ENCODE data around the gene TLE6. TPM values are rescaled to one million over a fixed set of nuclear protein-coding genes. Genes with fewer than 3 reads are reported as not detected.
"Not testable (repeated sequence)": the region's sequence is repeated elsewhere in the genome, so short reads cannot be mapped to it uniquely, and the experiment has no call there.

The TLE6 gene
- total RNA-seq, 1 donor from 2014 or later, result 6.7 TPM

GRCh38 chr19:2988568-2988967 is 11.2 kb downstream of the TLE6 start:
- intact Hi-C loops (cut with DNase I), result no loop called here
- no peak overlapping the region for H3K27ac ChIP-seq
- no peak for TF ChIP-seq CTCF (IDR thresholded peaks at IDR 0.05)
- no peaks in the 10 kb centered on the region for H3K9me3 ChIP-seq
- H3K36me3 ChIP-seq, result no peaks in the 10 kb centered on the region
- H3K4me1 ChIP-seq, result peaks cover 6% of the 10 kb centered on the region
- DNase-seq, result no peak
- ATAC-seq, result no peak
- no peak overlapping the region for H3K4me3 ChIP-seq
- H3K27me3 ChIP-seq, result no peaks in the 10 kb centered on the region

GRCh38 chr19:2989236-2989946 is 12.0 kb downstream of the TLE6 start:
- H3K27ac ChIP-seq, result no peak overlapping the region
- no peak overlapping the region for H3K4me3 ChIP-seq
- no peak for TF ChIP-seq CTCF (IDR thresholded peaks at IDR 0.05)
- H3K27me3 ChIP-seq, result no peaks in the 10 kb centered on the region
- H3K4me1 ChIP-seq, result no peaks in the 10 kb centered on the region
- ATAC-seq (no peak), DNase-seq (no peak)
- H3K9me3 ChIP-seq, result no peaks in the 10 kb centered on the region
- H3K36me3 ChIP-seq, result no peaks in the 10 kb centered on the region
- intact Hi-C loops (cut with DNase I), result no loop called here

GRCh38 chr19:2992333-2992732 is 15.0 kb downstream of the TLE6 start:
- H3K4me3 ChIP-seq; ATAC-seq; H3K27ac ChIP-seq; H3K36me3 ChIP-seq; H3K4me1 ChIP-seq; H3K27me3 ChIP-seq; H3K9me3 ChIP-seq; intact Hi-C loops (cut with DNase I); DNase-seq: not testable (repeated sequence)

GRCh38 chr19:2992958-2993357 is 15.6 kb downstream of the TLE6 start:
- no peak for ATAC-seq
- intact Hi-C loops (cut with DNase I), result no loop called here

GRCh38 chr19:2993579-2993978 is 16.2 kb downstream of the TLE6 start:
- no peak for ATAC-seq

More at GRCh38 chr19:2992958-2993357, 15.6 kb downstream of the TLE6 start:
- Histone ChIP-seq H3K36me3 (no peaks in the 10 kb centered on the region), H3K4me1 (no peaks in the 10 kb centered on the region), H3K27ac (no peak overlapping the region), H3K9me3 (no peaks in the 10 kb centered on the region), H3K4me3 (no peak overlapping the region), H3K27me3 (no peaks in the 10 kb centered on the region)
- no peak for DNase-seq
- no peak for TF ChIP-seq CTCF (IDR thresholded peaks at IDR 0.05)

More at GRCh38 chr19:2993579-2993978, 16.2 kb downstream of the TLE6 start:
- no peaks in the 10 kb centered on the region for H3K27me3 ChIP-seq
- no peaks in the 10 kb centered on the region for H3K36me3 ChIP-seq
- H3K4me1 ChIP-seq, result no peaks in the 10 kb centered on the region
- no peak for DNase-seq
- no peaks in the 10 kb centered on the region for H3K9me3 ChIP-seq
- intact Hi-C loops (cut with DNase I), result no loop called here
- H3K27ac ChIP-seq, result no peak overlapping the region
- TF ChIP-seq CTCF (IDR thresholded peaks at IDR 0.05), result no peak
- H3K4me3 ChIP-seq, result no peak overlapping the region

Data from upper lobe of right lung (tissue), 1 donor.